GM12878 (cell line): ENCODE measurements around the gene ITGA1. TPM values are rescaled to one million over a fixed set of nuclear protein-coding genes. Genes with fewer than 3 reads are reported as not detected.

ENCODE experiments used
- ATAC-seq: fragments of 200-7000 bp; cut with Tn5 transposase; 3 replicates; pipeline ENCODE4 v1.9.1; 2020; ENCODE audit warnings: mild to moderate bottlenecking, moderate library complexity
- BruUV-seq: library from RNA; stranded (reverse); fragments of 400-500 nt; replicated peaks from 2 replicates; lab custom pipeline; 2021; lab: Mats Ljungman, UMichigan
- CTCF ChIA-PET: fragments of 300-600 bp; sonication (Branson Sonifier 250); formaldehyde crosslinking; extraction: SDS; loops from one replicate; lab custom pipeline; 2021; ENCODE audit warnings: inconsistent platforms; lab: Yijun Ruan, JAX
- POLR2A ChIA-PET: fragments of 350-600 bp; formaldehyde crosslinking; extraction: SDS; loops from one replicate; lab custom pipeline; 2021; ENCODE audit warnings: inconsistent platforms; lab: Charles Lee
- RAD21 ChIA-PET: fragments of 300-600 bp; sonication (Branson Sonifier 250); formaldehyde crosslinking; loops from one replicate; lab custom pipeline; 2023; ENCODE audit warnings: antibody characterized with exemption; ENCODE audit not compliant: unreplicated experiment; lab: Charles Lee
- SMC1A ChIA-PET: fragments of 300-600 bp; sonication (Branson Sonifier 250); formaldehyde crosslinking; loops from one replicate; lab custom pipeline; 2023; ENCODE audit not compliant: unreplicated experiment, uncharacterized antibody; lab: Charles Lee
- DNase-seq: peaks from one replicate; pipeline ENCODE4 v3.0.0-alpha.2; 2011; ENCODE audit warnings: low read depth, low spot score
- FAIRE-seq: peaks from 3 replicates; lab custom pipeline; 2011; peaks lifted over from hg19 to GRCh38; lab: Jason Lieb, UNC
- H2AFZ ChIP-seq: 2 replicates; pipeline ENCODE4 v1.6.0; 2011; ENCODE audit warnings: low read depth, low read length, control low read depth; ENCODE audit not compliant: control insufficient read depth
- H3K27ac ChIP-seq: 2 replicates; pipeline ENCODE4 v1.5.1; 2011; ENCODE audit warnings: control low read depth; ENCODE audit not compliant: control insufficient read depth, insufficient read depth
- H3K27me3 ChIP-seq, 2 experiments: replicated peaks in 1 of 2; 2 replicates each; pipeline versions ENCODE4 v1.6.0 to v1.6.1; 2011; ENCODE audit warnings: low read length in 1 of 2; ENCODE audit not compliant: control insufficient read depth in 2 of 2, insufficient read depth in 2 of 2
- H3K36me3 ChIP-seq, 2 experiments: 2 replicates each; pipeline ENCODE4 v1.5.1; 2011; ENCODE audit warnings: low read length in 1 of 2; ENCODE audit not compliant: control insufficient read depth in 2 of 2, insufficient read depth in 2 of 2
- H3K4me1 ChIP-seq: 2 replicates; pipeline ENCODE4 v1.6.1; 2011; ENCODE audit warnings: mild to moderate bottlenecking, low read length, moderate library complexity, mixed read lengths; ENCODE audit not compliant: control insufficient read depth, insufficient read depth
- H3K4me2 ChIP-seq: 2 replicates; pipeline ENCODE4 v1.6.0; 2011; ENCODE audit warnings: control low read depth; ENCODE audit not compliant: control insufficient read depth, insufficient read depth
- H3K4me3 ChIP-seq: fragments of 200-600 bp; sonication (generic); 2 replicates; pipeline ENCODE4 v1.5.1; 2016
- H3K79me2 ChIP-seq: 2 replicates; pipeline ENCODE4 v1.6.0; 2011; ENCODE audit warnings: low read length; ENCODE audit not compliant: control insufficient read depth, insufficient read depth
- H3K9ac ChIP-seq: 2 replicates; pipeline ENCODE4 v1.8.0; 2011; ENCODE audit warnings: low read length, control low read depth, mixed read lengths; ENCODE audit not compliant: control insufficient read depth, insufficient read depth
- H3K9me3 ChIP-seq: replicated peaks from 3 replicates; pipeline ENCODE4 v1.5.1; 2011; ENCODE audit warnings: mild to moderate bottlenecking, low read length; ENCODE audit not compliant: control insufficient read depth, insufficient read depth
- H4K20me1 ChIP-seq: 2 replicates; pipeline ENCODE4 v1.6.0; 2011; ENCODE audit not compliant: control insufficient read depth, insufficient read depth
- BCLAF1 ChIP-seq: fragments of 450-650 bp; IDR thresholded peaks from 2 replicates; pipeline ENCODE4 v1.6.1; 2017; ENCODE audit warnings: antibody characterized with exemption, mild to moderate bottlenecking, moderate library complexity
- CBFB ChIP-seq: IDR thresholded peaks from 2 replicates; pipeline ENCODE4 v1.6.1; 2016; ENCODE audit warnings: antibody characterized with exemption, low read depth
- NFXL1 ChIP-seq: fragments of 450-650 bp; IDR thresholded peaks from 2 replicates; pipeline ENCODE4 v1.6.1; 2017; ENCODE audit warnings: antibody characterized with exemption, mild to moderate bottlenecking, borderline replicate concordance
- NFYB ChIP-seq: IDR thresholded peaks from 2 replicates; pipeline ENCODE4 v1.6.1; 2011; ENCODE audit warnings: low read depth, mild to moderate bottlenecking, low read length, improper control_type of control experiment, moderate library complexity; ENCODE audit not compliant: insufficient read depth
- NRF1 ChIP-seq: conservative IDR thresholded peaks from 2 replicates; pipeline ENCODE4 v1.6.1; 2011; ENCODE audit warnings: mild to moderate bottlenecking, low read depth, low read length, improper control_type of control experiment
- PRDM15 ChIP-seq: fragments of 450-650 bp; formaldehyde crosslinking; IDR thresholded peaks from 2 replicates; pipeline ENCODE4 v1.4.0; 2020; ENCODE audit warnings: mild to moderate bottlenecking, moderate library complexity
- RELA ChIP-seq: fragments of 450-650 bp; IDR thresholded peaks from 2 replicates; pipeline ENCODE4 v1.8.0; 2014; ENCODE audit warnings: borderline replicate concordance; ENCODE audit not compliant: partially characterized antibody
- SP1 ChIP-seq: IDR thresholded peaks from one replicate; pipeline ENCODE4 v1.6.1; 2011; ENCODE audit warnings: low read depth, low read length
- SUPT20H ChIP-seq: IDR thresholded peaks from 2 replicates; pipeline ENCODE4 v1.6.1; 2011; ENCODE audit warnings: low read depth, mild to moderate bottlenecking, low read length, moderate library complexity, borderline replicate concordance; ENCODE audit not compliant: control insufficient read depth
- ZNF274 ChIP-seq: IDR thresholded peaks from one replicate; pipeline ENCODE4 v1.8.0; 2011; ENCODE audit not compliant: insufficient read length, insufficient read depth
- WGBS: methylation state at CpG from one replicate; pipeline ENCODE4 v1.1.6; 2016; ENCODE audit warnings: low lambda C conversion rate; ENCODE audit not compliant: insufficient replicate concordance, insufficient coverage; ENCODE audit errors: missing lambda C conversion rate; 5-methylcytosine and 5-hydroxymethylcytosine counted together
- in situ Hi-C: fragments of 300-500 bp; cut with MboI; formaldehyde crosslinking; loops from 9 replicates; pipeline ENCODE4 v1.14.3; 2018; ENCODE audit warnings: mixed read lengths
- intact Hi-C: fragments of 100-400 bp; cut with micrococcal nuclease; formaldehyde crosslinking; loops from one replicate; pipeline ENCODE4 v1.14.2; 2022; ENCODE audit not compliant: unreplicated experiment
- polyA plus RNA-seq, 11 experiments: library from polyadenylated mRNA; depleted of rRNA in 4 of 11; unstranded in 6 of 11; stranded (reverse) in 5 of 11; fragments of >200 nt; fragmentation: Nextera tagmentation in 4 of 11; fragmentation: Illumina TruSeq in 1 of 11; extraction: Ambion mirVana in 4 of 11; extraction: Trizol in 1 of 11; gene quantifications; 1 replicate in 1 of 11; 2 replicates in 10 of 11; pipeline versions ENCODE4 v1.2.1 to v1.2.3, GENCODE V29; 2011 to 2016; ENCODE audit warnings: inconsistent platforms in 2 of 11, missing spikeins in 2 of 11, low read depth in 1 of 11
- total RNA-seq, 4 experiments: library from RNA; depleted of rRNA in 3 of 4; stranded (reverse); fragments of >200 nt in 3 of 4; fragmentation: Illumina TruSeq in 1 of 4; extraction: Trizol in 1 of 4; gene quantifications; 2 replicates each; pipeline versions ENCODE4 v1.2.1 to v1.2.3, GENCODE V29; 2013 to 2021

ITGA1 gene
- total and polyA plus RNA-seq, 10 of the 15 experiments (the other 5 are each of a cell fraction or from before 2014, with no cell fraction given), result 0.02 to 0.56 (median 0.19) TPM

GRCh38 chr5:52893863-52894262, 106.1 kb downstream of the ITGA1 start (continued):
- TF ChIP-seq SUPT20H, result no peak
- TF ChIP-seq CBFB, result no peak
- no peak for TF ChIP-seq SP1
- TF ChIP-seq NFYB, result no peak
- no peak for TF ChIP-seq NRF1

- in situ Hi-C loops, result no loop called here
- ChIA-PET RAD21 (no interaction called here), CTCF (no interaction called here)
These were observed 106.7 kb downstream of the ITGA1 start for GRCh38 chr5:52894451-52894850.

More at GRCh38 chr5:52894451-52894850, 106.7 kb downstream of the ITGA1 start:
- H3K27me3 ChIP-seq, result no peaks in the 10 kb centered on the region
- H3K4me2 ChIP-seq, result no peak overlapping the region
- no peak for FAIRE-seq
- ChIA-PET SMC1A (no interaction called here), POLR2A (no interaction called here)
- 21% methylated on average over 2 of the region's 2 CpGs for WGBS
- H4K20me1 ChIP-seq, result no peaks in the 10 kb centered on the region
- TF ChIP-seq PRDM15 (CRISPR knock-in tag), result no peak
- TF ChIP-seq ZNF274, result no peak
- no peak for TF ChIP-seq BCLAF1
- TF ChIP-seq RELA, result no peak
- no peak for TF ChIP-seq SUPT20H
- no peak for TF ChIP-seq NFXL1
- H2AFZ ChIP-seq, result no peak overlapping the region
- H3K79me2 ChIP-seq, result no peaks in the 10 kb centered on the region
- intact Hi-C loops, result no loop called here
- H3K4me3 ChIP-seq, result no peak overlapping the region
- H3K9ac ChIP-seq, result no peak overlapping the region
- ATAC-seq, result no peak
- no peaks in the 10 kb centered on the region for H3K9me3 ChIP-seq
- BruUV-seq, result no TSS peak
- DNase-seq, result no peak
- H3K27ac ChIP-seq, result no peak overlapping the region
- no peaks in the 10 kb centered on the region for H3K4me1 ChIP-seq
- H3K36me3 ChIP-seq, result no peaks in the 10 kb centered on the region
